Measurements from ENCODE around the gene CLEC4M.
"Not testable (repeated sequence)": the region's sequence is repeated elsewhere in the genome, so short reads cannot be mapped to it uniquely, and the experiment has no call there.

CLEC4M gene

GRCh38 chr19:7815325-7815724 is 52.3 kb downstream of the CLEC4M start:
- H3K36me3 ChIP-seq (ENCODE audit: insufficient read depth, low read length), result no peaks in the 10 kb centered on the region
- H3K79me2 ChIP-seq (ENCODE audit: insufficient read depth, low read length), result no peaks in the 10 kb centered on the region
- peaks cover 4% of the 10 kb centered on the region for H3K9me3 ChIP-seq (ENCODE audit: insufficient read depth, low read length, severe bottlenecking)
- H3K4me3 ChIP-seq (ENCODE audit: low read depth in 1 of 2, low read length in 2 of 2), result no peak overlapping the region
- H3K4me1 ChIP-seq (ENCODE audit: insufficient read depth, low read length), result no peaks in the 10 kb centered on the region
- ATAC-seq (ENCODE audit: insufficient read depth, low read depth), result no peak
- H4K20me1 ChIP-seq (ENCODE audit: insufficient read depth, low read length), result no peaks in the 10 kb centered on the region
- TF ChIP-seq EZH2 (IDR thresholded peaks at IDR 0.05; ENCODE audit: borderline replicate concordance, low read depth, low read length, severe bottlenecking) (no peak), CTCF (IDR thresholded peaks at IDR 0.05; ENCODE audit: borderline replicate concordance, extremely low read depth, low read length, poor library complexity, severe bottlenecking) (no peak)
- no peak overlapping the region for H3K9ac ChIP-seq (ENCODE audit: low read depth, low read length)
- peaks cover 7% of the 10 kb centered on the region for H3K27me3 ChIP-seq (ENCODE audit: insufficient read depth, low read length, poor library complexity)
- no peak overlapping the region for H2AFZ ChIP-seq (ENCODE audit: low read depth, low read length)
- no peak for DNase-seq
- no peak overlapping the region for H3K27ac ChIP-seq (ENCODE audit: low read length)
- no peak overlapping the region for H3K4me2 ChIP-seq (ENCODE audit: insufficient read depth, low read length)

- H3K27me3 ChIP-seq (ENCODE audit: insufficient read depth, low read length, poor library complexity), result peaks cover 12% of the 10 kb centered on the region
- not testable (repeated sequence) for H3K27ac ChIP-seq (ENCODE audit: low read length); DNase-seq; H3K4me2 ChIP-seq (ENCODE audit: insufficient read depth, low read length); H4K20me1 ChIP-seq (ENCODE audit: insufficient read depth, low read length); ATAC-seq (ENCODE audit: insufficient read depth, low read depth); H3K36me3 ChIP-seq (ENCODE audit: insufficient read depth, low read length); H2AFZ ChIP-seq (ENCODE audit: low read depth, low read length); H3K79me2 ChIP-seq (ENCODE audit: insufficient read depth, low read length); H3K9ac ChIP-seq (ENCODE audit: low read depth, low read length); H3K4me3 ChIP-seq (ENCODE audit: low read depth in 1 of 2, low read length in 2 of 2); H3K9me3 ChIP-seq (ENCODE audit: insufficient read depth, low read length, severe bottlenecking); H3K4me1 ChIP-seq (ENCODE audit: insufficient read depth, low read length)
These were observed 53.0 kb downstream of the CLEC4M start for GRCh38 chr19:7816040-7816439.

- no peak for ATAC-seq (ENCODE audit: insufficient read depth, low read depth)
- no peak overlapping the region for H2AFZ ChIP-seq (ENCODE audit: low read depth, low read length)
- no peaks in the 10 kb centered on the region for H3K79me2 ChIP-seq (ENCODE audit: insufficient read depth, low read length)
- H4K20me1 ChIP-seq (ENCODE audit: insufficient read depth, low read length), result no peaks in the 10 kb centered on the region
- no peak for TF ChIP-seq CTCF (IDR thresholded peaks at IDR 0.05; ENCODE audit: borderline replicate concordance, extremely low read depth, low read length, poor library complexity, severe bottlenecking)
- TF ChIP-seq EZH2 (IDR thresholded peaks at IDR 0.05; ENCODE audit: borderline replicate concordance, low read depth, low read length, severe bottlenecking), result no peak
- no peaks in the 10 kb centered on the region for H3K4me1 ChIP-seq (ENCODE audit: insufficient read depth, low read length)
- H3K9ac ChIP-seq (ENCODE audit: low read depth, low read length), result no peak overlapping the region
- DNase-seq, result no peak
- H3K9me3 ChIP-seq (ENCODE audit: insufficient read depth, low read length, severe bottlenecking), result peaks cover 4% of the 10 kb centered on the region
- H3K27ac ChIP-seq (ENCODE audit: low read length), result no peak overlapping the region
- no peak overlapping the region for H3K4me3 ChIP-seq (ENCODE audit: low read depth in 1 of 2, low read length in 2 of 2)
- no peaks in the 10 kb centered on the region for H3K36me3 ChIP-seq (ENCODE audit: insufficient read depth, low read length)
- H3K27me3 ChIP-seq (ENCODE audit: insufficient read depth, low read length, poor library complexity), result peaks cover 12% of the 10 kb centered on the region
- no peak overlapping the region for H3K4me2 ChIP-seq (ENCODE audit: insufficient read depth, low read length)
These were observed 54.8 kb downstream of the CLEC4M start for GRCh38 chr19:7817801-7818200.

- no peak for ATAC-seq (ENCODE audit: insufficient read depth, low read depth)
- H3K27ac ChIP-seq (ENCODE audit: low read length), result no peak overlapping the region
- peaks cover 4% of the 10 kb centered on the region for H3K9me3 ChIP-seq (ENCODE audit: insufficient read depth, low read length, severe bottlenecking)
- no peak overlapping the region for H3K9ac ChIP-seq (ENCODE audit: low read depth, low read length)
- no peaks in the 10 kb centered on the region for H3K36me3 ChIP-seq (ENCODE audit: insufficient read depth, low read length)
- H2AFZ ChIP-seq (ENCODE audit: low read depth, low read length), result no peak overlapping the region
- H3K4me1 ChIP-seq (ENCODE audit: insufficient read depth, low read length), result no peaks in the 10 kb centered on the region
- peaks cover 12% of the 10 kb centered on the region for H3K27me3 ChIP-seq (ENCODE audit: insufficient read depth, low read length, poor library complexity)
- no peak overlapping the region for H3K4me3 ChIP-seq (ENCODE audit: low read depth in 1 of 2, low read length in 2 of 2)
- TF ChIP-seq EZH2 (IDR thresholded peaks at IDR 0.05; ENCODE audit: borderline replicate concordance, low read depth, low read length, severe bottlenecking), result no peak
- TF ChIP-seq CTCF (IDR thresholded peaks at IDR 0.05; ENCODE audit: borderline replicate concordance, extremely low read depth, low read length, poor library complexity, severe bottlenecking), result no peak
- no peak for DNase-seq
- H4K20me1 ChIP-seq (ENCODE audit: insufficient read depth, low read length), result no peaks in the 10 kb centered on the region
- no peak overlapping the region for H3K4me2 ChIP-seq (ENCODE audit: insufficient read depth, low read length)
- H3K79me2 ChIP-seq (ENCODE audit: insufficient read depth, low read length), result no peaks in the 10 kb centered on the region
These were observed 55.8 kb downstream of the CLEC4M start for GRCh38 chr19:7818806-7819205.

Measured in DND-41 (cell line).